Hematopoietic multipotent progenitor cell treated with erythropoietin and hydrocortisone succinate and interleukin-3 and kit ligand, for 4 days (in vitro differentiated cells): ENCODE data around the gene MED1.
"Not testable (repeated sequence)": the region's sequence is repeated elsewhere in the genome, so short reads cannot be mapped to it uniquely, and the experiment has no call there.

Source experiments
- DNase-seq: peaks from one replicate; pipeline ENCODE4 v3.0.0-alpha.2; 2015

The MED1 gene

GRCh38 chr17:39408360-39408759 is 42.7 kb downstream of the MED1 start:
- no peak for DNase-seq

GRCh38 chr17:39406951-39407350 is 44.1 kb downstream of the MED1 start:
- DNase-seq, result no peak

DNA sequence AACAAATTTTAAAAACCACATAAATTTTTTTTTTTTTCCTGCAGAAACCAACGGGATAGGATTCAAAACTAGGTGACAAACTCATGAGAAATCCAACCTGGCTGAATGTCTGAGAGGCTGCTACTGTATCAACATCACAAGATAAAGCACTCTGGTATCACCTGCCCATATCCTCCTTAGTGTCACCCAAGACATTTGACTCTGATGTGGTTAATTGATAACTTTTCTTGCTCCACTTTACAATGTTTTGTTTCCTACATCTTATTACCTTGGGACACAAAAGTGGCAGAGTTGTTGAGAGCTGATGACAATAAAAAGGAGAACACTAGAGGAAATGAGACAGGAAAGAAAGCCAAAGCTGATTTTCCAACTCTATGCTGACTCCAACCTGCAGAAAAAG is 45.6 kb downstream of the MED1 start:
- DNase-seq, result no peak

- DNase-seq, result peak; percentile 24
Measured at GRCh38 chr17:39404542-39405378, 46.3 kb downstream of the MED1 start.

DNA sequence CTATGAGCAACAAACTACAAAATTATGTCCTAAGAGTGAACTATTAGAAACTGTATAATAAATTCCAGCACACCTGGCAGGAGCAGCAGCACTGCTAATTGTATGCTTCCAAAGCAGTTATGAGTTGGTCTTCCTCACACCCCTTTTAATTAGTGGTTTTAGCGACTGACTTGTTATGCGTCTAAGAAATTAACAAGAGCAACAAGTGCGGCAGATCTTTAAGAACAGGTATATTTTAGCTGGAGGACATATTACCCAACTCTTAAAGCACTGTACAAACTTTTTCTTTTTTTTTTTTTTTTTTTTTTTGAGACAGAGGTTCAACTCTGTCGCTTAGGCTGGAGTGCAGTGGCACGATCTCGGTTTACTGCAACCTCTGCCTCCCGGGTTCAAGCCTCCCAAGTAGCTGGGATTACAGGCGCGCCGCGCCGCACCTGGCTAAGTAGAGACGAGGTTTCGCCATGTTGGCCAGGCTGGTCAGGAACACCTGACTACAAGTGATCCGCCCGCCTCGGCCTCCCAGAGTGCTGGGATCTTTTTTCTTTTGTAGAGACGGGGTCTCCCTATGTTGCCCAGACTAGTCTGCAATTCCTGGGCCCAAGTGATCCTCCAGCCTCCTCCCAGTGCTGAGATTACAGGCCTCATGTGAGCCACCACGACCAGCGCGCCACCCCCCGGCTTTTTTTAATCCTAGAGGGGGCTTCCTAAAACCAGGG is 48.0 kb downstream of the MED1 start:
- DNase-seq, result peak; percentile 11

- DNase-seq, result peak; percentile 98
Measured at GRCh38 chr17:39402244-39402889, 48.7 kb downstream of the MED1 start.

- DNase-seq, result peak; percentile 96
Measured at GRCh38 chr17:39401412-39402243, 49.4 kb downstream of the MED1 start, which contains the start of gene FBXL20. Gene FBXL20, minus strand, starts transcription at chr17:39401626. Its CDS starts 224 bp downstream, at chr17:39401402.

DNA sequence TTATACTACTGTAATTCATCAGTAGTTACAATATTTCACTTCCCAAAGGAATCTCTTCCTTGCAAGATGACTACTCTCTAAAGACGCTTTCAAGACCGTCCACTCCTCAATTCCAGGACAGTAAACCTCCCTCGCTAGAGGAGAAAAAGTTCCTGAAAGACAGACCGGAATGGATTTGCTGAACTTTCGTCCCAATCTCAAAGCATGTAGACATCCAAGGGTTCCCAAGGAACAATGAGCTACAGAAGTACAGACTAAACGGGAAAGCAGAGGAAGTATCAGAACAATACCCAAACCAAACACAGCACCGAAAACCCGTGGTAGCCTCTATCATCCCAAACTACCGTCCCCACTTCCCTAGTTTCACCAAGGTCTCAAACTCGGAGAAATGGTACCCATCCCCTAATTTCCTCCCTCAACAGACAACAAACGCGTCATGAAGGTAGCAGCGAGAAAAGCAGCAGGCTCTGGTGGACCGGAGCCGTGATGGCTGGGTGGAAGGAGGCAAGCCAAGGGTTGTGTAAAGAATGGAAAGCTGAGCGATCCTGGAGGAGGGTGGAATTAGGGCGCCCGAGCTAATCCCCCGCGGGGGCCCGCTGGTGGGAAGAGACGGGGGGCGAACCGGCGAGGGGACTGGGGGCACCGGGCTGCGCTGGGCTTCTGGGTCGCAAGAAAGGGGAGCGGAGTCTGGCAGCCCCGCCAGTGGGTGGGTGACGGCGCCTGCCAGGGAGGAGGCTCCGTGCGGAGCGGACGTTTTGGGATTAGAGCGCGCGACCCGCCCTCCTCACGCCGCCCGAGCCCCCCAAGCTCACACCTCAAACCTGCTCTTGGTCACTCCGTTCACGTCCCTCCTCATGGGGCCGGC is 50.3 kb downstream of the MED1 start:
- DNase-seq, result peak; percentile 31

DNA sequence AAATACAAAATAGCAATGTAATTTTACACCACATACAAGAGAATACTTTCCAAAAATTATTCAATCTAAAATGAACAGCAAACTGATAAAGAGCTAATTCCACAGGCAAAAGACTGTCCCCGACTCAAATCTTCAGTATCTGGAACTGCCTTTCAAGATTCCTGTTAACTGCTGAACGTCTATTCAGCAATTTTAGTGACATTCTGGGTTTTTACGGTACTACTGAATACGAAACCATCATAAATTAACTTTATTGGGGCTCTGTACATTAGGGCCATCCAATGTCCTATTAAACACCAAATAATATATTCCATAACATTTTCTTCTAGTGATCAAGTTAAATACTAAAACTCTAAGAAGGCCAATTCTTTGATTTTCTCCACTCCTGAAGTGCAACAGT is 51.3 kb downstream of the MED1 start:
- no peak for DNase-seq

DNA sequence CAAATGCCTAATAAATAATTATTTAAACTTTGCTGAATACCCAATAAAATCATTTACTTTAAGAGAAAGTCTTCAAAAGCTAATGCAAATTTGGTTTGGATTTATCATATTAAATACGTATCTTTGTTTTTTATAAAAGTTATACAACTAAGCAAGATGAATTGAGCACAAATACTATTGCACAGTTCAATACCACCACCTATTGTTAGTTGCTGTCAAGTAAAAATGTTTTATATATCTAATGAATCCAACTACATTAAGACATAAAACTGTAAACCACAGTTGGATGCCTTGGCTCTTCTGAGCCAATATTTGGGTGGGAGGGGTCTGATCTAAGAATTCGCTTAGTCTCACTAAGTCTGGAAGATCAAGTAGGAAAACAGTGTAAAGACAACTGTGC is 57.3 kb downstream of the MED1 start:
- peak; percentile 57 for DNase-seq

DNA sequence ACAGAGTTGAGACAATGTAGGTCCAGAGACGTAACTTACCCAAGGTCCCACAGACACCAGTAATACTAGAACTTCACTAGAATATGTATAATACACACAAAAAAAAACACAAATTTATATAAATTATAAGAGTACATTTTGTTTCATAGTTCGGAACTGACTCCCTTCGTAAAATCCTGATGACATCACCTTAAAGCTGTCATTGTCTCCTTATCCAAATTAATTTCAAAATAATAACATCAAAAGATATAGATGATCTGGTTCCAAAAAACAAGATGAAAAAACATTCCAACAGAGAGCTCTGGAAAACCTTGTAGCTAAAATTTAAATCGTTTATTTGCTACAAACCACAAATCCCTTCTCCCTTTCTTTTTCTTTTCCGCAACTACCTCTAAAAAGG is 59.6 kb downstream of the MED1 start:
- no peak for DNase-seq

DNA sequence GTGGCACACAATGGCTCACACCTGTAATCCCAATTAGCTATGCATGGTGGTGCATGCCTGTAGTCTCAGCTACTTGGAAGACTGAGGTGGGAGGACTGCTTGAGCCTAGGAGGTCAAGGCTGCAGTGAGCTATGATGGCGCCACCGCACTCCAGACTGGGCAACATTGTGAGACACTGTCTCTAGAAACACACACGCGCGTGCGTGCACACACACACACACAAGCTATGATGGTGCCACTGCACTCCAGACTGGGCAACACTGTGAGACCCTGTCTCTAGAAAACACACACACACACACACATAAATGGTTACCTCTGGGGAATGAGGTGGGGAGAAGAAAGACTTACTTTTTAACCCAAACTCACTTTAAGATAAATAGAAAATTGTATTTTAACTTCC is 66.0 kb downstream of the MED1 start:
- no peak for DNase-seq

GRCh38 chr17:39380144-39380543 is 70.9 kb downstream of the MED1 start:
- DNase-seq, result no peak

DNA sequence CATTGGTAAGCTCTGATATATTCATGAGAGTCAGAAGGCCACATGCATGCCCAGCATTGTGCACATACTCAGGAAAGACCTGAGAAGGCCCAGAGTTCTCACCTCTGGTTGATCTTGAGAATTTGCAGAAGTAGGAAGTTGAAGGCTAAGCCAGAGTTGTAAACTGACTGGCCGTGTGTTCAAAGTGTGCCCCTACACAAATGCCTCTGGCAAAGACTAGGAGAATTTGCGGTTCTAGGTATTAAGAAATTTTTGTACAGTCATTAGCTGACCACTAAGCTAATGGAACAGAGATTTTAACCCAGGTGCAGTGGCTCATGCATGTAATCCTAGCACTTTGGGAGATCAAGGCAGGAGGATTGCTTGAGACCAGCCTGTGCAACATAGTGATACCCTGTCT is 74.6 kb downstream of the MED1 start:
- no peak for DNase-seq

GRCh38 chr17:39367805-39368204 is 83.3 kb downstream of the MED1 start:
- not testable (repeated sequence) for DNase-seq

GRCh38 chr17:39365872-39366271 is 85.2 kb downstream of the MED1 start:
- DNase-seq, result no peak

GRCh38 chr17:39365242-39365641 is 85.8 kb downstream of the MED1 start:
- DNase-seq, result no peak

DNA sequence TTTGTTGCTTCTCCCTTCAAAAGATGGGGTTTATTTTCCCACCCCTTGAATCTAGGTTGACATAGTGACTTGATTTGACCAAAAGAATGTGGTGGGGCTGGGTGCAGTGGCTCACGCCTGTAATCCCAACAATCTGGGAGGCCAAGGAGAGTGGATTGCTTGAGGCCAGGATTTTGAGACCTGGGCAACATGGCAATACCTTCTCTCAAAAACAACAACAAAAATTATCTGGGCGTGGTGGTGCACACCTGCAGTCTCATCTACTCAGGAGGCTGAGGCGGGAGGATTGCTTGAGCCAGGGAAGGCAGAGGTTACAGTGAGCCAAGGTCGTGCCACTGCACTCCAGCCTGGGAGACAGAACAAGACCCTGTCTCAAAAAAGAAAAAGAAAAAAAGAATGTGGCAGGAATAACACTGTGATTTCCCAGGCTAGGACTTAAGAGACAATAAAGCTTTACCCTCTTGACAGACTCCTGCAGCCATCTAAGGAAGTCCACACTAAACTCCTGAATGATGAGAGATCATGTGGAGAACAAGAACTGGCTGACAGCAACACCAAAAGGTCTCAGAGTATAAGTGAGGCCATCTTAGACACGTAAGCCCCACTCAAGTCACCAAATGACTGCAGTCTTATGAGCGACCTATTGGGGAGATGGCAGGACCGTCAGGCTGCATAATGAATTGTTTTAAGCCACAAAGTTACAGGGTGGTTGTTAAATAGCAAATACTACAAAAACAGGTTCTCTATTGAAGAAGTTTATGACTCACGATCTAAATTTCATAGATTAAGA is 86.6 kb downstream of the MED1 start:
- peak; percentile 20 for DNase-seq

DNA sequence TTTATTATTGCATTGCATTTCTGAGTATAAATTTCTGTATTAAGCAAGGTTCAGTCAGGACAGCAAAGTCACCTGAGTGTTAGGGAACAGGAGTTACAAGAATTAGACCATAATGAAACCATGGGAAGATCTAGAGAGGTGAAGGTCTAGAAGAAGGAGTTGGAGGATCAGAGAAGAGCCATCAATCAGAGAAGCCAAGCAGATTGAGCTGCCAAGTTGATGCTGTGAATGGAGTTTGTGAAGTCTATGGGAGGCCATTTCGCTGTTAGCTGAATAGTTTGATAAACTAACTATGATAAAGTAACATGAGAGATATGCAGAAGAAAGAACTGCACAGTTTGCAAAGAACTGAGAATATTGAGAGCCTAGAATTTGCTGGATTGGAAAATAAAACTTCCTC is 90.0 kb downstream of the MED1 start:
- DNase-seq, result no peak

- DNase-seq, result no peak
Measured at GRCh38 chr17:39360537-39360936, 90.5 kb downstream of the MED1 start.

GRCh38 chr17:39359994-39360393 is 91.1 kb downstream of the MED1 start:
- no peak for DNase-seq
